Stimulated activated CD4-positive, alpha-beta T cell treated with anti-CD3 and anti-CD28 coated beads, Interleukin-4, amount 100 ng/mL, for 48 hours (primary cell): ENCODE data around the gene SLC6A17.

Source experiments
- DNase-seq, 2 donors: peaks; one replicate each; pipeline ENCODE4 v3.0.0-alpha.2; 2020; ENCODE audit warnings: low read depth in 2 of 2

SLC6A17 gene

DNA sequence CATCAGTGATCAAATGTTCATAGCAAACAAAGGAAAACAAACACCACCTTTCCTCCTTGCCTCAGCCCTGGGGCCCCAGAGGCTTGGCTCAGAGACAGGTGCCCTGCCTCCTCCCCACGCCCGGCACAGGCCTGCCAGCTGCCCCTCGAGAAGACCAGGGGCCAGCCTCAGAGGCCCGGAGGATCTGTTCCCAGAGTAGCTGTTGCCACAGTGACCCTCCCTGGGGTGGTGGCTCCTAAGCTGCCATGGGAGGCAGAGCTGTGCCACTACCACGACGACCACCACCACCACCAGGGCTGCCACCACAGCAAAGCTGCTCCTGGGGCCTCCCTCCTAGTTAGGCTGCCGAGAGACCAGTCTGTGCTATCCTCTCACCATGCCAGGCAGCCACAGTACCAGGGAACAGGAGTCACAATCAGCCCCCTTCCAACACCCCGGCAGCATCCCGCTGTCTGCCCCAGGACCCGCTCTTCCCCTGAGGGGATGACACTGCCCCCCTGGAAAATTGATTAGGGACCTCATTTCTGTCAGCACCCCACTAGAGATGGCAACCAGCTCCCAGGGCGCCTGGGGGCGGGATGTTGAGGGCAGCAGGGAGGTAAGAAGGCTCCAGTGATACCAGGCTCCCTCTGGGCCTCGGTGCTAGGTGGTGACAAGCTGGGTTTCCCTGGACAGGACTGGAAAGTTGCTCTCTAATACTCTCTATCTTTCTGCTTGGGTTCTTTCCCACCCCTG is 90.3 kb downstream of the SLC6A17 start:
- no peak for DNase-seq

DNA sequence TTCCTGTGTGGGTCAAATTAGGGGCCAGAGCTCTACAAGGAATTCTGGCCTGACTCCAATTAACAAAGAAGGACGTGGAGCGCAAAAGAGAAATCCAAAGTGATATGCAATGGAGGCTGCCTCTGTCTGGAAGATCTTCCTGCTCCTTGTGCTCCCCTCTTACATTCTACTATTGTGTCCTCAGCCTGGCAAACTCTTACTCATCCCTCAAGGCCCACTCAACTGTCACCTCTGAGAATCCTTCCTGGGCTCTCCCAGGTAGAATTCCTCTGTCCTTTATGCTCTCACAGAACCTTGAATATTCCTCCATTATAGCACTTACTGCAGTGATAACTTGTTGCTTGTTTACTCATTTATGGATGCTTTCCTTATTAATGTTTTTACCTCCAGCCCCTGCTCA is 91.2 kb downstream of the SLC6A17 start:
- DNase-seq, result no peak

DNA sequence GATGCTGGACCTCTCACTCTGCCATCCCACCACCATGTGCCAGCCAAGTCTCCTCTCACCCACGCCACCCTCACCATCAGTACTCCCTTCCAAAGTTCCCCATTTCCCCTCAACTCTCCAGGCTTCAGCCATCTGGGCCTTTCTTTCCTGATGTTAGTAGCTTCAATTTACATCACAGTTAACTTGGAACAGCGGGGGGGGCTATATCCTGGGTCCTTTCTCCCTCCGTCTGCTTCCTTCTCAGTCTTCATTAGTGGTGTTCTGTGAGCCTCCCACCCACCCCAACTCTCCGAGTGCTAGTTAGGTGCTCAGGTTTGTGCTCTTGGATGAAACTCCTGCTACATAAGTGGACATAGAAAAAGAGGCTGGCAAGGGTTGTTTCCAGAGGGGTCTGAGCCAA is 91.8 kb downstream of the SLC6A17 start:
- DNase-seq, result no peak

DNA sequence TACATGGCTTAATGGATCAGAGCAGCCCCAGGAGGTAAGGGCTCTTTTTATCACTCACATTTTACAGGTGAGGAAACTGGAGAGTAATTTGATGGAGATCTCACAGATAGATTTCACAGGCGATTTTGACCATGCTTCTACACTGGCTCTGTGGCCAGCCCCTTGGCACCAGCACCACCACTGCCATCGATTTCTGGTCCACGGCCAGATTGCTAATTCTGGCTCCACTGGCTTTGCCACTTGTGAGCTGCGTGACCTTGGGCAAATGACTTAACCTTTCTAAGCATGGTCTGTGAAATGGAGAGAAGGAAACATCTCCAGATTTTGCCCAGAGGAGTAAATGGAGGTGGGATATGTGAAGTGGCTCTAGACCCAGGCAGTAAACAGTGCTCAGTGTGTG is 92.4 kb downstream of the SLC6A17 start:
- no peak for DNase-seq

DNA sequence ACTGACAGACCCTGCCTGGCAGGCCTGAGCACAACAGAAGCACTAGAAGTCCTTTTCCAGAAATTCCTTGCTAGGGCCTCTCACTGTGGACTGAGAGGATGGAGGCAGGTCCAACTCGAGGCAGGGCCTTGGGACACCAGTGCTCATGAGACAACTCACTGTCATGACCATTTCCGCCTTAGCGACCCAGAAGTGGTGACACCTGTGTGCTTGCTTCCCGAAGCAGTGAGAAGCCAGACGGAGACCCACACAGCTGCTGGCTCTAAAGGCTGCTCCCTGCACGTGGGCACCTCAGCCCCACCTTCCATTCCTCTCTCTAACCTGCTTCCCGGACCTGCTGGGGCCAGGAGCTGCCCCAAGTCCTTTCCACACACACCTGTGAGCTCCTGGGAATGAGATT is 92.9 kb downstream of the SLC6A17 start:
- no peak for DNase-seq

DNA sequence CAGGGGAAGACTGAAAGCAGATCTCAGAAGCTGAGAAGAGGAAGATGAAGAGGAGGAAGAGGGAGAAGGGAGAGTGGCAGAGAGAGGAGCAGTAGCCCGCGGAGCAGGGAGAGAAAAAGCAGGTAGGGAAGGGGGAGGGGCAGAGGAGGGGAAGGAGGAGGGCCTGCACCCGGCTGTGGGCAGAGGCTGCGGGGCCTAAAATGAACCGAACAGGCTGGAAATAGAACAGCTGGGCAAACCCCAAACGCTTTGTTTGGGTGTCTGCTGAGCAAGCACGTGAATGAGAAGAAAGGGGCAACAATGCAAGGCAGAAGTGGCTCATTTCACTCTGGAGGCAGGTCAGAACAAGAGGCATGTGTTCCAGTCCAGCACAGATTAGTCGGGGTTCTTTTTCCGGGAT is 93.3 kb downstream of the SLC6A17 start:
- DNase-seq, result no peak

DNA sequence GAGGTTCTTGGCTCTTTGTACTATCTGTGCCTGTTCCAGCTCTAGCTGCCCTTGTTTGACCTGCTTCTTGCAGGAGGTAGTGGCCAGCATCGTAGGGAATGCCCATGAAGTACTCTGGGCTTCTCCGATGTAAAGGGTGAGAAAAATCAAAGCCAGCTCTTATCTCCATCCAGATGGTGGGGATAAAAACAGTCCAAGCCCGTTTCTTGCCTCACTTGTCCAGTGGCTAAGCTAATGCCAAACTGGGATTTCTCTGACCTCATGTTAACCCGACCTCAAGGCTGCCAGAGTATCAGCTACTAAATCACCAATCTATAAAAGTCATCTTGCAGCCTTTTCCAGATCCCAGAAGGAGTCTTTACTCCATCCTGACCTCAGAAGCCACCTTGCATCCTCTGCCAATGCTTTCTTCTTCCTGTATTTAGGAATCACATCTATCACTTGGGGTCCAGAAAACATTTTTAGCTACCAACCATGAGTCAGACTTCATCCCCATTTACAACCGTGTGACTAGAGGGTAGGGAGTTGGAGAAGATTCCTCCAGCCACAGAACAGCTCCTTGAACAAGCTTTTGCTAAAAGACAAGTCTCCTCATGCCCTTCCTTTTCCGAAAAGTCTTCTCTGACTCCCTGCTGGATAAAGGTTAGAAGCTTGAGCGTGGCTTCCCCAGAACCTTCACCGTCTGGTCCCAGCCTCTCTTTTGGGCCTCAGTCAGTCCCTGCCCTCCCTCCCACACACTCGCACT is 95.8 kb downstream of the SLC6A17 start:
- DNase-seq, result no peak

DNA sequence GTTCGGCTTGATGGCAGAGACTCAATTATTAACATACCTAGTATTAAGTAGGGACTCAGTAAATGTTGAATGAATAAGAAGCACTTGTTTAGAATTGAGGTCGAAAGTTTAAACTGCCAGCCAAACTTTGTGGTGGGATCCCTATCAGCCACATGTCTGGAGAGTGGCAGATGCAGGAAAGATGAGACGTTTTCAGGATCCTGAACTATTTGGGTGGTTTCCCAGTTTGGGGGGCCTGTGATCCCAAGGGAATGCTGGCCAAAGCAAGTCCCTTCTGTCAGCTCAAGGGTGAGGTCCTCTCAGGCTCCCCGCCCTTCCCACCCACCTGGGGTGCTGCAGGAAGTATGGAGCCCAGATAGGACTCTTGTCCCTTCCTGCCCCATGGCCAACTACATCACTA is 98.5 kb downstream of the SLC6A17 start:
- DNase-seq, result no peak

DNA sequence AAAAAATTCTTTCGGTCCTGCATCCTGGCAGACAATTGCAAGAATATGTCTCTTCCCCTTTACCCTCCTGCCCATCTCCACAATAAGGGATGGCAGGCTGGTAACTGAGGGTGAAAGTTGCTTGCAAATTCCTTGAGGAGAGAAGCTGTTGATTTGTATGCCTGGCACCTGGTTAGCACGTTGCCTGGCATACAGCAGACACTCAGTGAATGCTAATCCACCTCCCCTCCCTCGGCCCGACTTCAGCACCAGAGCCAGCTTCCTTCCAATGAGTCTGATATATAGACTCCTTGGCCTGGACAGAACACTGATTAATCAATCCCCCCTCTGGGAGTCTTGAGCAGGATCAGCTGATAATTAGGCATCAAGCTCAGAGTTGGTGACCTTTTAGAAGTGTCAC is 99.0 kb downstream of the SLC6A17 start:
- no peak for DNase-seq

DNA sequence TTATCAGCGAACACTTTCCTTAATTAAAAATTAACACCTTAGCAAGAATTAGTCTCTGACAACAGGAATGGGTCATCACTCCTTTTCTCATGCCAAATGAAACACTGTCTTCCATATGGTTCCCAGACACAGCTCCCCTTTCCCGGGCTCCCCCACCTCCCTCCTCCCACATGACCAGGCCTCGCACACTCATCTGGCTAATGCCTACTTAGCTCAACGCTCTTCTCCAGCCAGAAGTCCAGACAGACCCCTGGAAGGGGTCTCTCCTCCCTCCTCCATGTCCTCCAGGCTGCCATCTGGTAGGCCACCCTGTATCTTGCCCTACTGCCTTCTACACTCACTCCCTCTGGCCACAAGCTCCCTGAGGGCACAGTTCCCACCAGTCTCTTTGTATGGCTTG is 99.7 kb downstream of the SLC6A17 start:
- DNase-seq, result no peak

DNA sequence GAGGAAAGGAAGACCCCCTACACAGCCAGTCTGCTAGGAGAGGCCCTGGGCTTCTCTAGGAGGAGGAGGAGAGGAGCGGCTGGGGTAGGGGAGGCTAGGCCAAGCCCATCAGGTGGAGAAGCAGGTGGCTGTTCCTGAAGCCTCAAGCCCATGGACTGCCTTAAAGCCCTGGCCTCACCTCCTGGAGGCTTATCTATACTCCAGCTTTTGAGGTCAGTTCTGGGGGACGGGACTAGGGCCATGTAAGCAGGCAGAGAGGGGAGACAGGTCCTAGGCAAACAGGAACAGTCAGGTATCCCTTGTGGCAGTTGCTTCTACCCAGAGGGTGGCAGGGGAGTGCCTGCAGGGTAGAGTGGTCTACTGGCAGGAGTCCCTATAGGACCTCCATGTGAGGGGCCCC is 100.5 kb downstream of the SLC6A17 start:
- no peak for DNase-seq
